A549 treated with Mapracorat at 1 μM for 4 hours (cell line): ENCODE measurements around the gene CRTC2. TPM values are rescaled to one million over a fixed set of nuclear protein-coding genes. Genes with fewer than 3 reads are reported as not detected.

Experiments
- total RNA-seq: library from RNA; stranded (reverse); fragments of 200-300 nt; extraction: Qiagen RNA extraction; gene quantifications from 5 replicates; pipeline ENCODE4 v1.2.3, GENCODE V29; 2022

The CRTC2 gene, protein sequence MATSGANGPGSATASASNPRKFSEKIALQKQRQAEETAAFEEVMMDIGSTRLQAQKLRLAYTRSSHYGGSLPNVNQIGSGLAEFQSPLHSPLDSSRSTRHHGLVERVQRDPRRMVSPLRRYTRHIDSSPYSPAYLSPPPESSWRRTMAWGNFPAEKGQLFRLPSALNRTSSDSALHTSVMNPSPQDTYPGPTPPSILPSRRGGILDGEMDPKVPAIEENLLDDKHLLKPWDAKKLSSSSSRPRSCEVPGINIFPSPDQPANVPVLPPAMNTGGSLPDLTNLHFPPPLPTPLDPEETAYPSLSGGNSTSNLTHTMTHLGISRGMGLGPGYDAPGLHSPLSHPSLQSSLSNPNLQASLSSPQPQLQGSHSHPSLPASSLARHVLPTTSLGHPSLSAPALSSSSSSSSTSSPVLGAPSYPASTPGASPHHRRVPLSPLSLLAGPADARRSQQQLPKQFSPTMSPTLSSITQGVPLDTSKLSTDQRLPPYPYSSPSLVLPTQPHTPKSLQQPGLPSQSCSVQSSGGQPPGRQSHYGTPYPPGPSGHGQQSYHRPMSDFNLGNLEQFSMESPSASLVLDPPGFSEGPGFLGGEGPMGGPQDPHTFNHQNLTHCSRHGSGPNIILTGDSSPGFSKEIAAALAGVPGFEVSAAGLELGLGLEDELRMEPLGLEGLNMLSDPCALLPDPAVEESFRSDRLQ
- total RNA-seq = 31.8 to 42.9 TPM (median 39.7 TPM) in 5 replicates

DNA sequence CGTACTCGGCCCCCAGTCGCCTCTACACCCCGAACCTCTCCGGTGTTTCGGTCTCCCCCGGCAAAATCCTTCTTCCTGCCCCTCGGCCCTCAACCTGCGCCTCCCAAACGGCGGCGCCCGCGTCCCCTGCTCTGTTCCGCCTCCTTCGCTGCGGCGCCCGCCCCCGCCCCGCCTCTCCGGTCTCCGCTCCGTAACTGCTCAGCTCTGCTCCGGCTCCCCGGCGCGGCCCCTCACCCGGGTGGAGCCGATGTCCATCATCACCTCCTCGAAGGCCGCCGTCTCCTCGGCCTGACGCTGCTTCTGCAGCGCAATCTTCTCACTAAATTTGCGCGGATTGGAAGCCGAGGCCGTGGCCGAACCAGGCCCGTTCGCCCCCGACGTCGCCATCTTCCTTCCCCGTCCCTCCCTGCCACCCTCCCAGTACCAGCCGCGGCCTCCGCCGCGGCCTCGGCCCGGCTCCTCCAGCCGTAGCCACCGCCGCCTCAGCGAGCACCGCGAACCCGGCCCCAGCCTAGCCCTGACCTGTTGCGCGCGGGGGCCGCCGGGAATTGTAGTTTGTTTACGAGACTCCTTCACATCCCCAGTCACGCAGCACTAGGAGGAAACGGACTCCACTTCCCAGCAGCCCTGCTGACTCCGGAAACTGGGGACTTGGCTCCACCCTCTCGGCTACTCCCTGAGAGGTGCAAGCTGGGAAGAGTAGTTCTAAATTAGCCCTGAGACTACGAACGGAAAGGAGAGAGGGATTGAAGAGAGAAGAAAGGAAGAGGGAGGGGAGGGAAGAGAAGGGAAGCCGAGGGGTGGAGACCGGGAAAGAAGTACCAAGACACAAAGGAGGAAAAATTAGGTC, at the start of gene CRTC2:
TSS of gene CRTC2 (minus strand) at position 502 of the 850 bp plus-strand sequence. CDS start at position 387, 115 bp downstream.

GRCh38 chr1:153990468-153991150, 32.2 kb upstream of the CRTC2 start, which contains the start of gene RPS27:
Gene RPS27, plus strand, starts transcription at chr1:153990762. Its CDS starts 35 bp downstream, at chr1:153990797.

GRCh38 chr1:153985941-153986761, 27.7 kb upstream of the CRTC2 start, which contains the start of gene RAB13:
Gene RAB13, minus strand, starts transcription at chr1:153986339. Its CDS starts 103 bp downstream, at chr1:153986236.

DNA sequence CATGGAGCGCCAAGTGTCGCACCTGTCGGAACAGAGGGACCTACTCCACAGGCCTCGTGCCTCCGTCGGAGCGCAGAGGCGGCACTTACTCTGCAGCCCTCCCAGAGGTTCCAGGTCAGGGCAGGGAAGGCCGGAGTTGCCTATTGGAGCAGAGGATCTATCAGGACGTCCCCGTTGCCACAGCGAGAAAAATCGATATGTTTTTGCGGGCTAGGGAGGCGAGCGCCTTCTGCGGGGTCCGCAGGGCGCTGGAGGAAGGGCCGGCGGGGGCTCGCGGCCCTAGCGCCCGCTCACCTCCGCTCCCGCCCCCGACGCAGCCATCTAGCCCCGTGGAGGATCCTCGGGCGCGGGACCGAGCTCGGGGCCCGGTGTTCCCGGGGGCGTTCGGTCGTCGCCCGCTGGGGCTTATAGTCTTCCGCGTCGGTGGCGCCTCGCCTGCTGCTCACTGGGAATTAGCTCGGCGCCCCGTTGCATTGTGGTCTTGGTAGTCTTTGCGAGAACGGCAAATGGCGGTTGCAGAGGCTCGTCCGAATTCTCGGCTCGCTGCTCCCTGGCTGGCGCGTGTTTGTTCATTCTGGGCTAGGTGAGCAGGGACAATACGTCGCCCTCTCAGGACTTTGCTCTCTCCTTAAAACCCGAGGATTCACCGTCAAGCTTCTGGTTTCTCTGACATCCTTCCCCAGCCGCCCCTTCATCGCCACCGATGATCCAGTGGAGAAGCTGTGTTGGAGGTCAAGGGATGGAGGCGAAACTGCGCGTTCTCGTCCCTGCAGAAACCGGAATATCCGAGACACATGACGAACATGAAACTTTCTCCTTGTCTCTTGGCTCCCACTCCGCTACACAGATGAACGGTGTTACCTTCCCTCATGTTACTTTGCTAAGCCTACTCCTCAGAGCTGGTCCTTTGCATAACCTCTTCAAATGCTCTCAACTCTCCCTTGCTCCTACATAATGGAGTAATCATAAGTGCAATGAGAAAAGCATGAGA, 19.1 kb upstream of the CRTC2 start, which contains the start of gene JTB:
TSS of gene JTB (minus strand) at position 425 of the 991 bp plus-strand sequence. CDS start at position 3, 422 bp downstream.

DNA sequence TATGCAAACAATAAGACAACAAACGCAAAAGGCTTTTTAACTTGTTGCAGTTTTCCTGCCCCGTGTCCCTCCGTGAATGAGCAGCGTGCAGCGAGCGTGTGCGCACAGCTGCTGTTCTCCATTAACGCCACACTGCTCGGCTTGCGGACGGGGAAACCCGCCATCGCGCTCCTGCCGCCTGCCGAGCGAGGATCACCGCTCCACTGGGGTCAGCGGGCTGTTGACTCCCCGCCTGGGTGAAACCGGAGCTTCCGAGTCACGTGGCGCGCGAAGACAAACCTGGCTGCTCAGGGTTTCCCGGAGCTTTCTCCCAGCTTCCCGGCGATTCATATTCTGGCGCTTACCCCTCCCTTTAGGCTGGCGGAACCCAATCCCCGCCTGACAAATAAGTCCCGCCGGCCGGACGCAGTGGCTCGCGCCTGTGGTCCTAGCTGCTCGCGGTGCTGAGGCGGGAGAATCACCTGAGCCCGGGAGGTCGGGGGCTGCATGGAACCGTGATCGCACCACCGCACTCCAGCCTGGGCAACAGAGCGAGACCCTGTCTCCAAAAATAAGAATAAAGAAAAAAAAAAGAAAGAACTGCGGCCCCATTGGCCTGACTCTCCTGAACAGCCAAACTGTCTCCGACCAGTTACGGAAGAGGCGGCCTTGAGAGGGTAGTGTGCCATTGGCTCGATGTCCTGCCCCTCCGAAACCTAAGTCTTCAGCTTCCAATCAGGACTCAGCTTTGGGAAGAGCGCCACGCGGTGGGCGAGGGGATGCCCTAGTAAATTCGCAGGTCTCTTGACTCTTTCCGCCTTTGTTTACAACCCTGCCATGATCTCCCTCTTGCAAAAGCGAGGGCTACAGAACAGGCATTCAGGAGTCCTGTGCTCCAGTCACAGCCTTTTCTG, 8.9 kb upstream of the CRTC2 start, which contains the start of gene CREB3L4:
TSS of gene CREB3L4 (plus strand) at position 796 of the 893 bp plus-strand sequence. CDS start 624 bp downstream, outside the sequence.

DNA sequence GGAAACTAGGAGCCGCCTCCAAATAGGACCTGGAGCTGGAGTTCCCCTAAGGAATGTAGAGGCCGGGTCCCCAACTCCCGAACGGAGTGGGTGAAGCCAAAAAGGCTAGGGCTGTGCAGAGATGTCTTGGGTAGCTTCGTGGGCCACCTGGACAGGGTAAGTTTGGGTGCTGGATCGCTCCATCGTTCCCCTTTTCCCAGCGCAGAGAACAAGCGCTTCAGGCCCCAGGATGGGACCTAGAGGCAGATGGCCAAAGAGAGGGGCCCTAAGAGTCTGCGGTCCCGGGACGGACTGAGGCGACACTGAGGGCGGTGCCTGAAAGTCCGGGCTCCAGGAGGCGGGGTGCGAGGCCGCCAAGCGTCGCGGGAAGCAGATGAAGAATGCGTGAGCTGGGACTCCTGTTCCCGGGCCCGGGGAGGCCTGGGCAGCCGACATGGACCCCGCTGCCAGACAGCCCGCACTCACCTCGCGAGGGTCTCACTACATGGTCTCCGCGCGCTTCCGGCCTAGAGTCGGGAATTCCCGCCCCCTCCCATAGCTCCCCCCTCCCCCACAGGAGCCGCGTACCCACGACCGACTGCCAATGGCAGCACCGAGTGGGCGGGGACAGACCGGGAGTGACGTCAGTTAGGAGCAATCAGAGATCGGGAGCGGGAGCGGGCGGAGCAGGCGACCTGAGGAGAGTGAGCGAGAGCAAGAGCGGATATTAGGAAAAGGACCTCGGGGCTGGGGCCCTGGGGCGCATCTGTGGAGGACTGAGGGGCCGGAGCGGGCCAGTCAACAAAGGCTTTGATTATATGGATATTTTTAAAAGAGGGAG, 4.8 kb upstream of the CRTC2 start, which contains the start of gene SLC39A1:
TSS of gene SLC39A1 (minus strand) at position 508 of the 820 bp plus-strand sequence. CDS start 822 bp downstream, outside the sequence.

GRCh38 chr1:153946622-153947241, 11.7 kb downstream of the CRTC2 start, which contains the start of gene DENND4B:
Gene DENND4B, minus strand, starts transcription at chr1:153946718. Its CDS starts 2,344 bp downstream, at chr1:153944374.

GRCh38 chr1:153922972-153923925, 35.2 kb downstream of the CRTC2 start, which contains the start of gene GATAD2B:
Gene GATAD2B, minus strand, starts transcription at chr1:153922972. Its CDS starts 94,625 bp downstream, at chr1:153828347.

Other genes starting within 250 kb of the CRTC2 start
- gene INTS3, start 230.6 kb downstream of the CRTC2 start, total RNA-seq = 16.0 to 19.9 TPM (median 18.2 TPM) in 5 replicates
- gene SLC27A3, start 183.2 kb downstream of the CRTC2 start, total RNA-seq = 0.82 to 1.8 TPM (median 1.4 TPM) in 5 replicates
- gene GATAD2B, start 35.6 kb downstream of the CRTC2 start, total RNA-seq = 9.0 to 11.2 TPM (median 9.2 TPM) in 5 replicates
- gene DENND4B, start 11.9 kb downstream of the CRTC2 start, total RNA-seq = 25.0 to 37.8 TPM (median 32.5 TPM) in 5 replicates
- gene SLC39A1, start 4.9 kb upstream of the CRTC2 start, total RNA-seq = 148 to 165 TPM (median 161 TPM) in 5 replicates
- gene CREB3L4, start 9.3 kb upstream of the CRTC2 start, total RNA-seq = 8.8 to 11.0 TPM (median 9.3 TPM) in 5 replicates
- 107 to 160 TPM (median 148 TPM) in 5 replicates for gene JTB, start 19.1 kb upstream of the CRTC2 start, total RNA-seq
- gene RAB13, start 27.7 kb upstream of the CRTC2 start, total RNA-seq = 129 to 156 TPM (median 135 TPM) in 5 replicates
- gene RPS27, start 32.1 kb upstream of the CRTC2 start, total RNA-seq = 4,081 to 8,275 TPM (median 4,317 TPM) in 5 replicates
- not detected in 5 replicates for gene NUP210L, start 196.5 kb upstream of the CRTC2 start, total RNA-seq
- 457 to 636 TPM (median 497 TPM) in 5 replicates for gene TPM3, start 233.5 kb upstream of the CRTC2 start, total RNA-seq
- not detected in 5 replicates for gene CFAP141, start 247.7 kb upstream of the CRTC2 start, total RNA-seq